Mesodermal cell (in vitro differentiated cells): Measurements from ENCODE around the gene APCDD1L.
A peak's percentile ranks its signal among the peaks of the same experiment; 100 is the strongest.

Source experiments
- H3K27ac ChIP-seq: 2 replicates; pipeline ENCODE4 v1.7.0; 2013; ENCODE audit warnings: mild to moderate bottlenecking, low read depth, low read length, moderate library complexity; ENCODE audit not compliant: severe bottlenecking
- H3K36me3 ChIP-seq: 2 replicates; pipeline ENCODE4 v1.7.1; 2013; ENCODE audit warnings: mild to moderate bottlenecking, low read length, moderate library complexity; ENCODE audit not compliant: control insufficient read depth, insufficient read depth
- H3K4me1 ChIP-seq: one replicate; pipeline ENCODE4 v1.7.1; 2013; ENCODE audit warnings: mild to moderate bottlenecking, low read length; ENCODE audit not compliant: insufficient read depth, control insufficient read depth, poor library complexity, severe bottlenecking
- H3K4me3 ChIP-seq: 2 replicates; pipeline ENCODE4 v1.7.0; 2013; ENCODE audit warnings: low read length, control low read depth, mild to moderate bottlenecking; ENCODE audit not compliant: insufficient read depth, poor library complexity, severe bottlenecking; ENCODE audit errors: extremely low read depth
- H3K9me3 ChIP-seq: 2 replicates; pipeline ENCODE4 v1.7.1; 2013; ENCODE audit warnings: mild to moderate bottlenecking, low read length, moderate library complexity; ENCODE audit not compliant: control insufficient read depth
- WGBS, 2 experiments: methylation state at CpG; one replicate each; pipeline ENCODE4 v1.1.5; 2013; ENCODE audit warnings: missing lambda C conversion rate in 2 of 2; ENCODE audit not compliant: insufficient coverage in 2 of 2; 5-methylcytosine and 5-hydroxymethylcytosine counted together

Gene APCDD1L

GRCh38 chr20:58552366-58552934 is 37.3 kb upstream of the APCDD1L start:
- WGBS, 2 experiments, result 87 to 92% methylated on average over 8 to 10 of the region's 11 CpGs

GRCh38 chr20:58551631-58552030 is 36.4 kb upstream of the APCDD1L start:
- 80 to 97% methylated on average over 1 to 6 of the region's 8 CpGs for WGBS, 2 experiments

More at GRCh38 chr20:58552366-58552934, 37.3 kb upstream of the APCDD1L start:
- no peaks in the 10 kb centered on the region for H3K36me3 ChIP-seq
- H3K9me3 ChIP-seq, result no peaks in the 10 kb centered on the region
- no peak overlapping the region for H3K4me3 ChIP-seq
- peaks cover 6% of the 10 kb centered on the region for H3K4me1 ChIP-seq
- H3K27ac ChIP-seq, result no peak overlapping the region

GRCh38 chr20:58550275-58551059 is 35.3 kb upstream of the APCDD1L start:
- Histone ChIP-seq H3K4me1 (peaks cover 19% of the 10 kb centered on the region), H3K36me3 (no peaks in the 10 kb centered on the region), H3K4me3 (no peak overlapping the region), H3K9me3 (no peaks in the 10 kb centered on the region), H3K27ac (peak overlapping the region; percentile 71)
- 88 to 94% methylated on average over 13 of the region's 17 CpGs for WGBS, 2 experiments

More at GRCh38 chr20:58551631-58552030, 36.4 kb upstream of the APCDD1L start:
- Histone ChIP-seq H3K4me3 (no peak overlapping the region), H3K4me1 (peaks cover 12% of the 10 kb centered on the region), H3K27ac (no peak overlapping the region), H3K9me3 (no peaks in the 10 kb centered on the region), H3K36me3 (no peaks in the 10 kb centered on the region)

- Histone ChIP-seq H3K4me1 (peaks cover 19% of the 10 kb centered on the region), H3K27ac (peak overlapping the region; percentile 71), H3K4me3 (no peak overlapping the region), H3K36me3 (no peaks in the 10 kb centered on the region), H3K9me3 (no peaks in the 10 kb centered on the region)
- 89 to 96% methylated on average over 12 of the region's 13 CpGs for WGBS, 2 experiments
Observed at GRCh38 chr20:58549231-58550209, 34.3 kb upstream of the APCDD1L start.

- H3K9me3 ChIP-seq, result no peaks in the 10 kb centered on the region
- H3K4me3 ChIP-seq, result no peak overlapping the region
- peaks cover 13% of the 10 kb centered on the region for H3K4me1 ChIP-seq
- no peak overlapping the region for H3K27ac ChIP-seq
- WGBS, 2 experiments, result 90 to 91% methylated on average over 4 to 7 of the region's 11 CpGs
- H3K36me3 ChIP-seq, result no peaks in the 10 kb centered on the region
Observed at GRCh38 chr20:58547623-58548475, 32.6 kb upstream of the APCDD1L start.

GRCh38 chr20:58546756-58547622 is 31.8 kb upstream of the APCDD1L start:
- Histone ChIP-seq H3K4me3 (no peak overlapping the region), H3K27ac (no peak overlapping the region), H3K36me3 (no peaks in the 10 kb centered on the region), H3K4me1 (peaks cover 16% of the 10 kb centered on the region), H3K9me3 (no peaks in the 10 kb centered on the region)
- 78 to 87% methylated on average over 3 of the region's 19 CpGs for WGBS, 2 experiments

GRCh38 chr20:58546416-58546711 is 31.2 kb upstream of the APCDD1L start:
- Histone ChIP-seq H3K27ac (no peak overlapping the region), H3K36me3 (no peaks in the 10 kb centered on the region), H3K4me1 (peaks cover 16% of the 10 kb centered on the region), H3K9me3 (peaks cover 6% of the 10 kb centered on the region), H3K4me3 (no peak overlapping the region)
- WGBS, 2 experiments, result 95 to 96% methylated on average over 5 of the region's 5 CpGs

- Histone ChIP-seq H3K9me3 (peaks cover 12% of the 10 kb centered on the region), H3K36me3 (no peaks in the 10 kb centered on the region), H3K4me3 (no peak overlapping the region), H3K27ac (no peak overlapping the region), H3K4me1 (peaks cover 16% of the 10 kb centered on the region)
- 84% methylated on average over 13 of the region's 17 CpGs for WGBS, 2 experiments
Observed at GRCh38 chr20:58545565-58546415, 30.6 kb upstream of the APCDD1L start.

- 38 to 63% methylated on average over 1 to 2 of the region's 4 CpGs for WGBS, 2 experiments
- H3K27ac ChIP-seq, result no peak overlapping the region
- peaks cover 16% of the 10 kb centered on the region for H3K4me1 ChIP-seq
Observed at GRCh38 chr20:58544891-58545290, 29.7 kb upstream of the APCDD1L start.

More at GRCh38 chr20:58544891-58545290, 29.7 kb upstream of the APCDD1L start:
- no peaks in the 10 kb centered on the region for H3K36me3 ChIP-seq
- H3K4me3 ChIP-seq, result no peak overlapping the region
- H3K9me3 ChIP-seq, result peaks cover 12% of the 10 kb centered on the region
